CD14-positive monocyte (primary cell): ENCODE results near the gene EBP. TPM values are rescaled to one million over a fixed set of nuclear protein-coding genes. Genes with fewer than 3 reads are reported as not detected.
A peak's percentile ranks its signal among the peaks of the same experiment; 100 is the strongest.

Experiments used
- DNase-seq, 3 donors: peaks; one replicate each; pipeline ENCODE4 v3.0.0-alpha.2; 2011 to 2022
- H2AFZ ChIP-seq: 2 replicates; pipeline ENCODE4 v1.6.0; 2012; ENCODE audit warnings: mild to moderate bottlenecking, low read depth, low read length, inconsistent platforms; ENCODE audit not compliant: insufficient read depth, poor library complexity, severe bottlenecking
- H3K27ac ChIP-seq, 2 donors: 1 replicate in 1 of 2; 2 replicates in 1 of 2; pipeline ENCODE4 v1.5.1; 2012 to 2013; ENCODE audit warnings: low read length in 2 of 2, control low read depth in 1 of 2, inconsistent platforms in 1 of 2, low read depth in 1 of 2, mild to moderate bottlenecking in 1 of 2
- H3K27me3 ChIP-seq, 2 donors: one replicate each; pipeline versions ENCODE4 v1.6.0 to v1.6.1; 2011 to 2013; ENCODE audit warnings: low read length in 2 of 2; ENCODE audit not compliant: control insufficient read depth in 2 of 2, insufficient read depth in 2 of 2
- H3K36me3 ChIP-seq, 2 donors: replicated peaks in 1 of 2; 1 replicate in 1 of 2; 2 replicates in 1 of 2; pipeline versions ENCODE4 v1.5.1 to v1.6.1; 2012 to 2013; ENCODE audit warnings: low read length in 2 of 2, control low read depth in 1 of 2, inconsistent platforms in 1 of 2, mild to moderate bottlenecking in 1 of 2; ENCODE audit not compliant: insufficient read depth in 2 of 2, control insufficient read depth in 1 of 2
- H3K4me1 ChIP-seq, 2 donors: 1 replicate in 1 of 2; 2 replicates in 1 of 2; pipeline versions ENCODE4 v1.5.1 to v1.6.1; 2012 to 2013; ENCODE audit warnings: low read length in 2 of 2, control low read depth in 1 of 2, inconsistent platforms in 1 of 2, mild to moderate bottlenecking in 1 of 2, moderate library complexity in 1 of 2; ENCODE audit not compliant: insufficient read depth in 2 of 2, control insufficient read depth in 1 of 2
- H3K4me2 ChIP-seq: replicated peaks from 2 replicates; pipeline ENCODE3; 2012; ENCODE audit warnings: low read length, moderate library complexity, mild to moderate bottlenecking; ENCODE audit not compliant: poor library complexity, severe bottlenecking; ENCODE audit errors: extremely low read depth
- H3K4me3 ChIP-seq, 3 experiments: fragments of 200-600 bp in 1 of 3; sonication (generic) in 1 of 3; replicated peaks in 1 of 3; 1 replicate in 2 of 3; 2 replicates in 1 of 3; pipeline ENCODE4 v1.5.1; 2011 to 2013; ENCODE audit warnings: low read length in 3 of 3, mild to moderate bottlenecking in 3 of 3, control low read depth in 2 of 3, low read depth in 2 of 3, inconsistent platforms in 1 of 3, moderate library complexity in 1 of 3
- H3K79me2 ChIP-seq: 2 replicates; pipeline ENCODE4 v1.6.0; 2012; ENCODE audit warnings: mild to moderate bottlenecking, control low read depth, inconsistent platforms, low read length, moderate library complexity; ENCODE audit not compliant: insufficient read depth
- H3K9ac ChIP-seq: 2 replicates; pipeline ENCODE4 v1.6.0; 2017; ENCODE audit warnings: low read length, mild to moderate bottlenecking; ENCODE audit not compliant: insufficient read depth, poor library complexity, severe bottlenecking
- H3K9me3 ChIP-seq, 2 donors: replicated peaks in 1 of 2; 1 replicate in 1 of 2; 2 replicates in 1 of 2; pipeline versions ENCODE4 v1.5.1 to v1.6.1; 2012 to 2013; ENCODE audit warnings: low read length in 2 of 2, control low read depth in 1 of 2; ENCODE audit not compliant: control insufficient read depth in 1 of 2, insufficient read depth in 1 of 2
- H4K20me1 ChIP-seq: 2 replicates; pipeline ENCODE4 v1.6.0; 2012; ENCODE audit warnings: mild to moderate bottlenecking, low read length, control low read depth, moderate library complexity; ENCODE audit not compliant: insufficient read depth
- H3K27ac Mint-ChIP-seq, 7 donors: one replicate each; pipeline ENCODE4 v1.8.0; 2020; ENCODE audit warnings: mild to moderate bottlenecking in 7 of 7, mixed read lengths in 7 of 7, moderate library complexity in 6 of 7, inconsistent platforms in 2 of 7
- H3K27me3 Mint-ChIP-seq, 3 donors: one replicate each; pipeline ENCODE4 v1.8.0; 2021 to 2022; ENCODE audit warnings: low read depth in 3 of 3, mild to moderate bottlenecking in 3 of 3, mixed read lengths in 3 of 3, moderate library complexity in 3 of 3, inconsistent platforms in 1 of 3
- H3K36me3 Mint-ChIP-seq, 2 donors: one replicate each; pipeline ENCODE4 v1.8.0; 2020; ENCODE audit warnings: mixed read lengths in 2 of 2, inconsistent platforms in 1 of 2, mild to moderate bottlenecking in 1 of 2
- H3K4me1 Mint-ChIP-seq: one replicate; pipeline ENCODE4 v1.8.0; 2020; ENCODE audit warnings: mild to moderate bottlenecking, mixed read lengths
- H3K4me3 Mint-ChIP-seq, 2 donors: one replicate each; pipeline ENCODE4 v1.8.0; 2020; ENCODE audit warnings: mild to moderate bottlenecking in 2 of 2, mixed read lengths in 2 of 2, moderate library complexity in 1 of 2
- H3K9me3 Mint-ChIP-seq, 7 donors: one replicate each; pipeline ENCODE4 v1.8.0; 2020 to 2022; ENCODE audit warnings: mixed read lengths in 7 of 7, mild to moderate bottlenecking in 6 of 7, moderate library complexity in 6 of 7, inconsistent platforms in 2 of 7
- WGBS: methylation state at CpG from one replicate; pipeline ENCODE4 v1.1.5; 2013; ENCODE audit warnings: missing lambda C conversion rate; ENCODE audit not compliant: insufficient coverage; 5-methylcytosine and 5-hydroxymethylcytosine counted together
- intact Hi-C, 2 donors: fragments of 100-400 bp; cut with micrococcal nuclease; formaldehyde crosslinking; loops; one replicate each; pipeline versions ENCODE4 v1.15.0 to v1.15.1; 2023
- polyA plus RNA-seq, 3 donors: library from polyadenylated mRNA; depleted of rRNA in 1 of 3; unstranded in 2 of 3; stranded (reverse) in 1 of 3; fragments of 300-500 nt in 2 of 3; fragments of >200 nt in 1 of 3; fragmentation: Illumina TruSeq in 2 of 3; gene quantifications; 1 replicate in 2 of 3; 2 replicates in 1 of 3; pipeline ENCODE4 v1.2.3, GENCODE V29; 2012 to 2021
- TF ChIP-seq, protein P1 (sequence below): fragments of 200-600 bp; IDR thresholded peaks from one replicate; pipeline ENCODE4 v1.8.0; 2022; ENCODE audit warnings: antibody characterized with exemption, mild to moderate bottlenecking

The EBP gene
- polyA plus RNA-seq, 3 donors, result 47.2 to 59.5 (median 47.4) TPM

- Histone ChIP-seq H4K20me1 (no peaks in the 10 kb centered on the region), H3K4me1 (no peaks in the 10 kb centered on the region), H3K9me3 (no peaks in the 10 kb centered on the region), H3K4me3 (no peak overlapping the region), H2AFZ (no peak overlapping the region), H3K9ac (no peak overlapping the region), H3K27ac (no peak overlapping the region), H3K4me2 (no peak overlapping the region), H3K79me2 (no peaks in the 10 kb centered on the region), H3K27me3 (no peaks in the 10 kb centered on the region), H3K36me3 (no peaks in the 10 kb centered on the region)
- H3K9me3 Mint-ChIP-seq, result peaks cover 0 to 3% (median 0%) of the 10 kb centered on the region in 7 donors
- H3K27me3 Mint-ChIP-seq, result peaks cover 2 to 12% (median 3%) of the 10 kb centered on the region in 3 donors
- H3K27ac Mint-ChIP-seq, result peak overlapping the region in 1 of 7 donors; percentile 54
- no peaks in the 10 kb centered on the region for H3K36me3 Mint-ChIP-seq
- intact Hi-C loops, result no loop called here
- TF ChIP-seq, protein P1, sequence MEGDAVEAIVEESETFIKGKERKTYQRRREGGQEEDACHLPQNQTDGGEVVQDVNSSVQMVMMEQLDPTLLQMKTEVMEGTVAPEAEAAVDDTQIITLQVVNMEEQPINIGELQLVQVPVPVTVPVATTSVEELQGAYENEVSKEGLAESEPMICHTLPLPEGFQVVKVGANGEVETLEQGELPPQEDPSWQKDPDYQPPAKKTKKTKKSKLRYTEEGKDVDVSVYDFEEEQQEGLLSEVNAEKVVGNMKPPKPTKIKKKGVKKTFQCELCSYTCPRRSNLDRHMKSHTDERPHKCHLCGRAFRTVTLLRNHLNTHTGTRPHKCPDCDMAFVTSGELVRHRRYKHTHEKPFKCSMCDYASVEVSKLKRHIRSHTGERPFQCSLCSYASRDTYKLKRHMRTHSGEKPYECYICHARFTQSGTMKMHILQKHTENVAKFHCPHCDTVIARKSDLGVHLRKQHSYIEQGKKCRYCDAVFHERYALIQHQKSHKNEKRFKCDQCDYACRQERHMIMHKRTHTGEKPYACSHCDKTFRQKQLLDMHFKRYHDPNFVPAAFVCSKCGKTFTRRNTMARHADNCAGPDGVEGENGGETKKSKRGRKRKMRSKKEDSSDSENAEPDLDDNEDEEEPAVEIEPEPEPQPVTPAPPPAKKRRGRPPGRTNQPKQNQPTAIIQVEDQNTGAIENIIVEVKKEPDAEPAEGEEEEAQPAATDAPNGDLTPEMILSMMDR, result no peak
- peak in 1 of 3 donors; percentile 17 for DNase-seq
- peaks cover 2% of the 10 kb centered on the region for H3K4me1 Mint-ChIP-seq
- WGBS, result 90% methylated on average over 4 of the region's 6 CpGs
- H3K4me3 Mint-ChIP-seq, result no peak overlapping the region
These were observed 23.2 kb upstream of the EBP start for GRCh38 chrX:48498374-48498809.

DNA sequence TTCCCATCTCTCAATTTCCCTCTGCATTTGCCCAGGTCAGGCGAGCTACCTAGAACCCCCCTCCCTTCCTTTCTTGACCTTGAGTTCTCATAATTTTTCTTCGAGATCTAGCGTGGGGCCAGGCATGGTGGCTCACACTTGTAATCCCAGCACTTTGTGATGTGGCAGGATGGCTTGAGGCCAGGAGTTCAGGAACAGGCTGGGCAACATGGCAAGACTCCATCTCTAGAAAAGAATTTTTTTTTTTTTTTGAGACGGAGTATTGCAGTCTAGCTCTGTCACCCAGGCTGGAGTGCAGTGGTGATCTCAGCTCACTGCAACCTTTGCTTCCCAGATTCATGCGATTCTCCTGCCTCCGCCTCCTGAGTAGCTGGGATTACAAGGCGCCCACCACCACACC lies 17.3 kb upstream of the EBP start:
- H3K4me3 ChIP-seq, result no peak overlapping the region
- no peaks in the 10 kb centered on the region for H3K27me3 ChIP-seq
- H3K27ac Mint-ChIP-seq, result peak overlapping the region in 1 of 7 donors; percentile 59
- no peak overlapping the region for H3K4me3 Mint-ChIP-seq
- H3K9me3 Mint-ChIP-seq, result peaks cover 0 to 6% (median 0%) of the 10 kb centered on the region in 7 donors
- no peaks in the 10 kb centered on the region for H3K9me3 ChIP-seq
- no peak overlapping the region for H3K4me2 ChIP-seq
- H3K27ac ChIP-seq, result no peak overlapping the region
- TF ChIP-seq, protein P1, result no peak
- H4K20me1 ChIP-seq, result no peaks in the 10 kb centered on the region
- no peak overlapping the region for H2AFZ ChIP-seq
- intact Hi-C loops, result no loop called here
- DNase-seq, result no peak
- no CpG with 5 or more reads among the region's 7 CpGs for WGBS
- H3K4me1 Mint-ChIP-seq, result peaks cover 5% of the 10 kb centered on the region
- H3K79me2 ChIP-seq, result no peaks in the 10 kb centered on the region
- no peaks in the 10 kb centered on the region for H3K36me3 Mint-ChIP-seq
- H3K4me1 ChIP-seq, result peaks cover 6 to 8% of the 10 kb centered on the region in 2 donors
- no peak overlapping the region for H3K9ac ChIP-seq
- H3K36me3 ChIP-seq, result no peaks in the 10 kb centered on the region
- peaks cover 0 to 8% (median 4%) of the 10 kb centered on the region in 3 donors for H3K27me3 Mint-ChIP-seq
